Neuronal stem cell (in vitro differentiated cells): Measurements from ENCODE around the gene NSUN2.

ENCODE experiments used
- DNase-seq: peaks from one replicate; pipeline ENCODE4 v3.0.0-alpha.2; 2013; ENCODE audit warnings: low spot score
- H2AFZ ChIP-seq: one replicate; pipeline ENCODE4 v1.6.1; 2013; ENCODE audit warnings: mild to moderate bottlenecking, low read length, inconsistent platforms
- H2AK5ac ChIP-seq: 2 replicates; pipeline ENCODE4 v1.6.1; 2013; ENCODE audit warnings: low read depth, mild to moderate bottlenecking, inconsistent platforms, low read length, moderate library complexity, mixed read lengths
- H2BK120ac ChIP-seq: 2 replicates; pipeline ENCODE4 v1.6.1; 2013; ENCODE audit warnings: low read depth, mild to moderate bottlenecking, inconsistent platforms, low read length, moderate library complexity, mixed read lengths
- H2BK12ac ChIP-seq: one replicate; pipeline ENCODE4 v1.6.1; 2013; ENCODE audit warnings: low read length, inconsistent platforms
- H2BK15ac ChIP-seq: 2 replicates; pipeline ENCODE4 v1.6.1; 2013; ENCODE audit warnings: mild to moderate bottlenecking, low read length, inconsistent platforms, mixed read lengths
- H2BK5ac ChIP-seq: one replicate; pipeline ENCODE4 v1.6.1; 2013; ENCODE audit warnings: inconsistent platforms, mild to moderate bottlenecking, low read length, moderate library complexity
- H3K14ac ChIP-seq: one replicate; pipeline ENCODE4 v1.6.1; 2013; ENCODE audit warnings: low read length, inconsistent platforms
- H3K18ac ChIP-seq: 2 replicates; pipeline ENCODE4 v1.6.1; 2013; ENCODE audit warnings: low read length, inconsistent platforms
- H3K23ac ChIP-seq: 2 replicates; pipeline ENCODE4 v1.6.1; 2013; ENCODE audit warnings: low read depth, mild to moderate bottlenecking, mixed read lengths, low read length, inconsistent platforms; ENCODE audit not compliant: poor library complexity
- H3K27ac ChIP-seq: replicated peaks from 3 replicates; pipeline ENCODE4 v1.5.1; 2013; ENCODE audit warnings: low read length, inconsistent platforms
- H3K27me3 ChIP-seq, 3 experiments: 2 replicates each; pipeline ENCODE4 v1.6.1; 2013; ENCODE audit warnings: low read length in 3 of 3, mild to moderate bottlenecking in 2 of 3, inconsistent platforms in 1 of 3, low read depth in 1 of 3, mixed read lengths in 1 of 3, moderate library complexity in 1 of 3; ENCODE audit not compliant: control insufficient read depth in 3 of 3, insufficient read depth in 3 of 3
- H3K36me3 ChIP-seq, 2 donors: replicated peaks in 1 of 2; 2 replicates each; pipeline ENCODE4 v1.6.1; 2013; ENCODE audit warnings: low read length in 2 of 2; ENCODE audit not compliant: control insufficient read depth in 2 of 2, insufficient read depth in 2 of 2
- H3K4ac ChIP-seq: 2 replicates; pipeline ENCODE4 v1.6.1; 2013; ENCODE audit warnings: inconsistent platforms, mild to moderate bottlenecking, low read length, moderate library complexity
- H3K4me1 ChIP-seq, 2 donors: 1 replicate in 1 of 2; 2 replicates in 1 of 2; pipeline ENCODE4 v1.6.1; 2013; ENCODE audit warnings: low read length in 2 of 2, low read depth in 1 of 2; ENCODE audit not compliant: control insufficient read depth in 2 of 2, insufficient read depth in 1 of 2
- H3K4me2 ChIP-seq: one replicate; pipeline ENCODE4 v1.6.1; 2013; ENCODE audit warnings: mild to moderate bottlenecking, low read length, inconsistent platforms; ENCODE audit not compliant: insufficient read depth, poor library complexity, severe bottlenecking
- H3K4me3 ChIP-seq, 2 donors: 2 replicates each; pipeline ENCODE4 v1.5.1; 2013; ENCODE audit warnings: low read length in 2 of 2, mild to moderate bottlenecking in 2 of 2, inconsistent platforms in 1 of 2, moderate library complexity in 1 of 2
- H3K79me1 ChIP-seq: one replicate; pipeline ENCODE4 v1.6.1; 2013; ENCODE audit warnings: low read depth, mild to moderate bottlenecking, inconsistent platforms, low read length, moderate library complexity
- H3K9ac ChIP-seq: one replicate; pipeline ENCODE4 v1.6.1; 2013; ENCODE audit warnings: mild to moderate bottlenecking, low read depth, low read length, inconsistent platforms; ENCODE audit not compliant: poor library complexity
- H3K9me3 ChIP-seq, 2 donors: replicated peaks in 1 of 2; 2 replicates each; pipeline versions ENCODE3 to v1.6.1; 2013; ENCODE audit warnings: low read length in 2 of 2, mild to moderate bottlenecking in 2 of 2, inconsistent platforms in 1 of 2, low read depth in 1 of 2, mixed read lengths in 1 of 2, moderate library complexity in 1 of 2; ENCODE audit not compliant: control insufficient read depth in 2 of 2, insufficient read depth in 1 of 2
- H4K8ac ChIP-seq: one replicate; pipeline ENCODE4 v1.6.1; 2013; ENCODE audit warnings: low read depth, mild to moderate bottlenecking, inconsistent platforms, low read length, moderate library complexity
- H4K91ac ChIP-seq: one replicate; pipeline ENCODE4 v1.6.1; 2013; ENCODE audit warnings: low read length, low read depth, mild to moderate bottlenecking, inconsistent platforms; ENCODE audit not compliant: poor library complexity
- WGBS, 2 donors: extraction: QIAGEN DNeasy Blood & Tissue Kit; methylation state at CpG; one replicate each; pipeline ENCODE4 v1.1.7; 2013; ENCODE audit warnings: missing lambda C conversion rate in 2 of 2, mixed read lengths in 1 of 2; ENCODE audit not compliant: insufficient read length in 2 of 2, insufficient replicate concordance in 1 of 2; ENCODE audit errors: extremely low coverage in 2 of 2; 5-methylcytosine and 5-hydroxymethylcytosine counted together

The NSUN2 gene

DNA sequence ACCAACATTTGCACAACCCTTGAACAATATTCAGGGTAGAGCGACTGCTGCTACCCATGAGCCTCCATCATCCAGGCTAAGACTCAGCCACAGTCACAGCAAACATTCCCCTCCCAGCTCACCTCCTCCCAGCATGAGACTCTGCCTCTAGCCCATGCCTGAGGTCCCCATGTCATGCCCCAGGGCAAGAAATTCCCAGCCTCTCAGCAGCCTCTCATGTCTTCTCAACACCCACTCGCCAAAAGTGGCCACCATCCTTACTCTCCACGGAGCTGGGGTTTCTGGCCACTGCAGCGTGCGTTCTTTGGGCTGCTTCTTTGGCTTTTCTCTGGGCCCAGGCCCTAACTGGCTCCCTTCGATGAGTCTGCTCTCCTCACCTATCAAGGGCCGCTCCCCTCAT, 82.2 kb downstream of the NSUN2 start:
- Histone ChIP-seq H4K8ac (peak overlapping the region; percentile 29), H3K79me1 (no peaks in the 10 kb centered on the region), H3K4ac (no peak overlapping the region), H3K9me3 (no peaks in the 10 kb centered on the region), H3K27me3 (peaks cover 0 to 7% (median 0%) of the 10 kb centered on the region in 3 experiments), H3K4me2 (no peak overlapping the region), H2BK120ac (no peak overlapping the region), H2BK15ac (no peak overlapping the region), H2BK5ac (no peak overlapping the region), H3K18ac (no peak overlapping the region), H2BK12ac (no peak overlapping the region), H3K4me1 (peaks cover 0 to 3% of the 10 kb centered on the region in 2 donors), H2AK5ac (no peak overlapping the region), H3K23ac (no peak overlapping the region), H4K91ac (no peak overlapping the region), H3K14ac (no peak overlapping the region), H2AFZ (no peak overlapping the region), H3K9ac (no peak overlapping the region), H3K4me3 (no peak overlapping the region), H3K36me3 (no peaks in the 10 kb centered on the region), H3K27ac (no peak overlapping the region)
- no peak for DNase-seq
- WGBS, 2 donors: no CpG with 5 or more reads among the region's 7 CpGs
